Middle frontal gyrus (tissue), 1 donor: ENCODE data around the gene CD59.
"Not testable (repeated sequence)": the region's sequence is repeated elsewhere in the genome, so short reads cannot be mapped to it uniquely, and the experiment has no call there.

ENCODE experiments used
- DNase-seq: peaks from one replicate; pipeline ENCODE4 v3.0.0-alpha.2; 2015; ENCODE audit warnings: low spot score; ENCODE audit errors: extremely low spot score

Gene CD59

GRCh38 chr11:33713856-33714398 is 22.3 kb downstream of the CD59 start:
- no peak for DNase-seq

- no peak for DNase-seq
Observed at GRCh38 chr11:33713151-33713855, 22.9 kb downstream of the CD59 start.

GRCh38 chr11:33712436-33712835 is 23.8 kb downstream of the CD59 start:
- no peak for DNase-seq

- no peak for DNase-seq
Observed at GRCh38 chr11:33709466-33709865, 26.8 kb downstream of the CD59 start.

GRCh38 chr11:33708985-33709384 is 27.2 kb downstream of the CD59 start:
- DNase-seq: no peak

GRCh38 chr11:33707831-33708230 is 28.4 kb downstream of the CD59 start:
- not testable (repeated sequence) for DNase-seq

GRCh38 chr11:33706966-33707365 is 29.3 kb downstream of the CD59 start:
- no peak for DNase-seq

- DNase-seq: no peak
Observed at GRCh38 chr11:33706546-33706945, 29.7 kb downstream of the CD59 start.

- DNase-seq: no peak
Observed at GRCh38 chr11:33704240-33705002, 31.8 kb downstream of the CD59 start.

- DNase-seq: no peak
Observed at GRCh38 chr11:33703788-33704187, 32.4 kb downstream of the CD59 start.

GRCh38 chr11:33703234-33703633 is 33.0 kb downstream of the CD59 start:
- no peak for DNase-seq

GRCh38 chr11:33701302-33702230 is 34.7 kb downstream of the CD59 start:
- DNase-seq: peak; percentile 56

- DNase-seq: peak; percentile 88
Observed at GRCh38 chr11:33700502-33701271, 35.5 kb downstream of the CD59 start, which contains the start of gene C11orf91. Gene C11orf91, minus strand, starts transcription at chr11:33700826. Its CDS starts 86 bp downstream, at chr11:33700740.

GRCh38 chr11:33700063-33700501 is 36.1 kb downstream of the CD59 start:
- no peak for DNase-seq

GRCh38 chr11:33699515-33700062 is 36.6 kb downstream of the CD59 start:
- DNase-seq: no peak

GRCh38 chr11:33698921-33699320 is 37.3 kb downstream of the CD59 start:
- no peak for DNase-seq

- DNase-seq: no peak
Observed at GRCh38 chr11:33697997-33698396, 38.2 kb downstream of the CD59 start.

- no peak for DNase-seq
Observed at GRCh38 chr11:33696931-33697638, 39.1 kb downstream of the CD59 start.

GRCh38 chr11:33696411-33696810 is 39.8 kb downstream of the CD59 start:
- no peak for DNase-seq
